Upper lobe of left lung (tissue), 4 donors: Measurements from ENCODE around the gene C18orf54.

Experiments
- POLR2A ChIP-seq, 4 donors: fragments of 450-650 bp; IDR thresholded peaks; one replicate each; pipeline ENCODE4 v1.5.1; 2016 to 2017; ENCODE audit warnings: antibody characterized with exemption in 4 of 4, mild to moderate bottlenecking in 2 of 4
- POLR2AphosphoS5 ChIP-seq, 2 donors: sonication (generic); formaldehyde crosslinking; IDR thresholded peaks; one replicate each; pipeline ENCODE4 v1.5.1; 2017; ENCODE audit warnings: antibody characterized with exemption in 2 of 2
- TF ChIP-seq, protein P1 (sequence below), 6 experiments: fragments of 450-650 bp in 4 of 6; fragments of 200-600 bp in 2 of 6; sonication (generic) in 2 of 6; IDR thresholded peaks; one replicate each; pipeline ENCODE4 v1.5.1; 2016 to 2019; ENCODE audit warnings: antibody characterized with exemption in 6 of 6

DNA sequence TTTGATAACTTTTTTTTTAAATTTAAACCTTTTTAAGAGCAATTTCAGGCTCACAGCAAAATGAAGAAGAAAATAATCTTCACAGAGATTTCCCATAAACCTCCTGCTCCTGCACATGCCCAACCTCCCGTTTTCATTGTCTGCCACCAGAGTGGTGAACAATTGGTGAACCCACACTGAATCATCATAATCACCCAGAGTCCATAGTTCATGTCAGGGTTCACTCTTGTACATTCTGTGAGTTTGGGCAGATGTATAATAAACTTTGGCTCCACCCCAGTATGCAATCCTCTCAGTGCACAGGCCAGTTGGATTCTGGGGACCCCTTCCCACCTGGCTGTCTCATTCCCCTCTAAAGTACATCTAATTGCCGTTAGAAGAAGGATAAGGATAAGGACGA is 24.4 kb downstream of the C18orf54 start:
- TF ChIP-seq, protein P1, sequence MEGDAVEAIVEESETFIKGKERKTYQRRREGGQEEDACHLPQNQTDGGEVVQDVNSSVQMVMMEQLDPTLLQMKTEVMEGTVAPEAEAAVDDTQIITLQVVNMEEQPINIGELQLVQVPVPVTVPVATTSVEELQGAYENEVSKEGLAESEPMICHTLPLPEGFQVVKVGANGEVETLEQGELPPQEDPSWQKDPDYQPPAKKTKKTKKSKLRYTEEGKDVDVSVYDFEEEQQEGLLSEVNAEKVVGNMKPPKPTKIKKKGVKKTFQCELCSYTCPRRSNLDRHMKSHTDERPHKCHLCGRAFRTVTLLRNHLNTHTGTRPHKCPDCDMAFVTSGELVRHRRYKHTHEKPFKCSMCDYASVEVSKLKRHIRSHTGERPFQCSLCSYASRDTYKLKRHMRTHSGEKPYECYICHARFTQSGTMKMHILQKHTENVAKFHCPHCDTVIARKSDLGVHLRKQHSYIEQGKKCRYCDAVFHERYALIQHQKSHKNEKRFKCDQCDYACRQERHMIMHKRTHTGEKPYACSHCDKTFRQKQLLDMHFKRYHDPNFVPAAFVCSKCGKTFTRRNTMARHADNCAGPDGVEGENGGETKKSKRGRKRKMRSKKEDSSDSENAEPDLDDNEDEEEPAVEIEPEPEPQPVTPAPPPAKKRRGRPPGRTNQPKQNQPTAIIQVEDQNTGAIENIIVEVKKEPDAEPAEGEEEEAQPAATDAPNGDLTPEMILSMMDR (IDR thresholded peaks at IDR 0.05): no peak
- no peak for TF ChIP-seq POLR2AphosphoS5 (IDR thresholded peaks at IDR 0.05)
- TF ChIP-seq POLR2A (IDR thresholded peaks at IDR 0.05): no peak
